Astrocyte of the spinal cord (primary cell): ENCODE data around the gene RGS3.

Experiments used
- DNase-seq: peaks from one replicate; pipeline ENCODE4 v3.0.0; 2011; ENCODE audit warnings: low read depth, low spot score
- H3K4me3 ChIP-seq: 2 replicates; pipeline ENCODE4 v1.5.1; 2011; ENCODE audit warnings: low read depth, mild to moderate bottlenecking, low read length, moderate library complexity
- CTCF ChIP-seq: IDR thresholded peaks from 2 replicates; pipeline ENCODE4 v1.5.1; 2012; ENCODE audit warnings: low read depth, mild to moderate bottlenecking, low read length, inconsistent platforms
- in situ Hi-C: cut with HindIII; loops from 2 replicates; pipeline ENCODE4 v1.10.0; 2017; ENCODE audit warnings: low sequenced_read_pairs

The RGS3 gene

GRCh38 chr9:113630386-113631136, 167.0 kb downstream of the RGS3 start:
- no peak overlapping the region for H3K4me3 ChIP-seq
- DNase-seq: no peak
- no peak for TF ChIP-seq CTCF
- in situ Hi-C loops: no loop called here

GRCh38 chr9:113631137-113631765, 167.7 kb downstream of the RGS3 start:
- no peak for TF ChIP-seq CTCF
- in situ Hi-C loops: no loop called here
- H3K4me3 ChIP-seq: no peak overlapping the region
- DNase-seq: no peak

- no peak overlapping the region for H3K4me3 ChIP-seq
- in situ Hi-C loops: no loop called here
- no peak for TF ChIP-seq CTCF
- no peak for DNase-seq
These were observed 168.5 kb downstream of the RGS3 start for GRCh38 chr9:113631871-113632665.

- no peak for TF ChIP-seq CTCF
- no peak for DNase-seq
- no peak overlapping the region for H3K4me3 ChIP-seq
- in situ Hi-C loops: no loop called here
These were observed 169.5 kb downstream of the RGS3 start for GRCh38 chr9:113632776-113633590.

GRCh38 chr9:113633782-113634595, 170.5 kb downstream of the RGS3 start:
- no peak for DNase-seq
- no peak for TF ChIP-seq CTCF
- in situ Hi-C loops: no loop called here
- H3K4me3 ChIP-seq: no peak overlapping the region
